ENCODE measurements around the gene TUFT1.
"Not testable (repeated sequence)": the region's sequence is repeated elsewhere in the genome, so short reads cannot be mapped to it uniquely, and the experiment has no call there.

TUFT1 gene

GRCh38 chr1:151512801-151513625, 27.1 kb upstream of the TUFT1 start:
- no peak for ATAC-seq

GRCh38 chr1:151513626-151514121, 26.4 kb upstream of the TUFT1 start:
- ATAC-seq: no peak

GRCh38 chr1:151514366-151514765, 25.7 kb upstream of the TUFT1 start:
- ATAC-seq: no peak

GRCh38 chr1:151515265-151515664, 24.8 kb upstream of the TUFT1 start:
- no peak for ATAC-seq

GRCh38 chr1:151516031-151516511, 24.0 kb upstream of the TUFT1 start:
- no peak for ATAC-seq

- no peak for ATAC-seq
These were observed 21.7 kb upstream of the TUFT1 start for GRCh38 chr1:151518431-151518830.

- ATAC-seq: no peak
These were observed 21.2 kb upstream of the TUFT1 start for GRCh38 chr1:151518936-151519335.

- ATAC-seq: no peak
These were observed 20.4 kb upstream of the TUFT1 start for GRCh38 chr1:151519667-151520066.

GRCh38 chr1:151520359-151520758, 19.8 kb upstream of the TUFT1 start:
- ATAC-seq: no peak

GRCh38 chr1:151522427-151522826, 17.7 kb upstream of the TUFT1 start:
- ATAC-seq: not testable (repeated sequence)

- no peak for ATAC-seq
These were observed 16.8 kb upstream of the TUFT1 start for GRCh38 chr1:151523326-151523725.

GRCh38 chr1:151524736-151525135, 15.4 kb upstream of the TUFT1 start:
- ATAC-seq: no peak

- ATAC-seq: no peak
These were observed 13.2 kb upstream of the TUFT1 start for GRCh38 chr1:151526735-151527525.

GRCh38 chr1:151529211-151529702, 10.9 kb upstream of the TUFT1 start:
- no peak for ATAC-seq

- ATAC-seq: no peak
These were observed 10.3 kb upstream of the TUFT1 start for GRCh38 chr1:151529781-151530180.

GRCh38 chr1:151530461-151530860, 9.6 kb upstream of the TUFT1 start:
- ATAC-seq: no peak

GRCh38 chr1:151533870-151534269, 6.2 kb upstream of the TUFT1 start:
- ATAC-seq: no peak

GRCh38 chr1:151534662-151535278, 5.3 kb upstream of the TUFT1 start:
- ATAC-seq: peak; percentile 76 to 81

GRCh38 chr1:151535326-151536271, 4.5 kb upstream of the TUFT1 start:
- no peak for ATAC-seq

- ATAC-seq: no peak
These were observed 3.6 kb upstream of the TUFT1 start for GRCh38 chr1:151536499-151536898.

GRCh38 chr1:151537112-151537511, 3.0 kb upstream of the TUFT1 start:
- ATAC-seq: no peak

Data from activated CD4-positive, CD25-positive, alpha-beta regulatory T cell treated with anti-CD3 and anti-CD28 coated beads, Interleukin-2, amount 50 U/mL, for 24 hours (primary cell).